ENCODE results near the gene REEP3.
"Not testable (repeated sequence)": the region's sequence is repeated elsewhere in the genome, so short reads cannot be mapped to it uniquely, and the experiment has no call there.

The REEP3 gene, protein sequence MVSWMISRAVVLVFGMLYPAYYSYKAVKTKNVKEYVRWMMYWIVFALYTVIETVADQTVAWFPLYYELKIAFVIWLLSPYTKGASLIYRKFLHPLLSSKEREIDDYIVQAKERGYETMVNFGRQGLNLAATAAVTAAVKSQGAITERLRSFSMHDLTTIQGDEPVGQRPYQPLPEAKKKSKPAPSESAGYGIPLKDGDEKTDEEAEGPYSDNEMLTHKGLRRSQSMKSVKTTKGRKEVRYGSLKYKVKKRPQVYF

GRCh38 chr10:63520500-63521415, at the start of gene REEP3:
Gene REEP3 (plus strand): TSS chr10:63521401. CDS start chr10:63521546, 145 bp downstream.
- peak; percentile 53 for DNase-seq

DNA sequence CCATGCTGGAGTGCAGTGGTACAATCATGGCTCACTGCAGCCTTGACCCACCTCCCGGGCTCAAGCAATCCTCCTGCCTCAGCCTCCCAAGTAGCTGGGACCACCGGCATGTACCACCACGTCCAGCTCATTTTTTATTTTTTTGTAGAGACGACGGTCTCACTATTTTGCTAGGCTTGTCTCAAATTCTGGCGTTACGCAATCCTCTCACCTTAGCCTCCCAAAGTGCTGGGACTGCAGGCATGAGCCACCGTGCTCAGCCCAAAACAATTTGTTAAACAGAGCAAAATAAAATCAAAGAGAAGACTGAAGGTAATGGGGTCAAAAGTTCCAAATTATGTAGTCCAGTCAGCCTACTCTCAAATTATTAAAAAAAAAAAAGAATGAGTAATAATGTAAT, 46.7 kb upstream of the REEP3 start:
- DNase-seq, result no peak

GRCh38 chr10:63477927-63478326, 43.3 kb upstream of the REEP3 start:
- no peak for DNase-seq

DNA sequence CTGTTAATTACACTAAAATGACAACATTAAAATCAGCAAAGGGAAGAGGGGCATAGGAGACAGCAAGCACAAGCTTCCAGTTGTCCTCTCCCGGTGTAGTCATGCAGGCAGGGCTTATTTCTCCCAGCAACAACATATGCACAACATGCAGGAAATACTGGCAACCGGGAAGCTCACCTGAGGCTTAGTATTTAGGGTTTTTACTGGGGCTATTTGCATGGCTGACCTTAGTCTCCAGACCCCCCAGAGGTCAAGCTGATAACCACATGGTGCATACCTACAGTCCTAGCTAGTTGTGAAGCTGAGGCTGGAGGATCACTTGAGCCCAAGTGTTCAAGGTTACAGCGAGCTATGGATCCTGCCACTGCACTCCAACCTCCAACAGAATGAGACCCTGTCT, 42.6 kb upstream of the REEP3 start:
- no peak for DNase-seq

- no peak for DNase-seq
Measured at GRCh38 chr10:63480237-63480636, 41.0 kb upstream of the REEP3 start.

DNA sequence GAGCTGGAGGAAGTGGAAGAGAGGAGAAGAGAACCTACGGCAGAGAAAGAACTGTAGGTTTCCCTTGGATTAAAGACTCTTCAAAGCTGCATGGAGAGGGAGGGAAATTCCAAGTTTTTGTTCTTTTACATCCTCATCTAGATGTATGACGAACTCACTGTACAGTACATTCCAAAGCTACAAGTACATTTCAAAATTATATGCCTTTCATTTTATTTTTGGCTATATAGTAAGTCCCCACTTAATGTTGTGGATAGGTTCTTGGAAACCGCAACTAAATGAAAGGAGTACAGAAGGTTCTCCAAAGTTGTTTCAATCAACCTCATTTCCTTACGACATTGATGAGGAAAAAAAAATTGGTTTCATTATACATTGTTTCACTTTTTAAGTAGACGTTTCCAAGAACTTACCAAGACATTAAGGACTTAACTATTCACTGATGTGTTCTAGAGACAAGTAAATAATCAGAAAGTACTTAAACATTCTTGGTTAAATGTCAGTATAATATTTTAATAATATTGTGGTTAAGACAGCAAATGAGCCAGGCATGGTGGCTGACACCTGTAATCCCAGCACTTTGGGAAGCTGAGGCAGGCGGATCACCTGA, 39.3 kb upstream of the REEP3 start:
- no peak for DNase-seq

GRCh38 chr10:63483983-63484382, 37.2 kb upstream of the REEP3 start:
- DNase-seq, result no peak

DNA sequence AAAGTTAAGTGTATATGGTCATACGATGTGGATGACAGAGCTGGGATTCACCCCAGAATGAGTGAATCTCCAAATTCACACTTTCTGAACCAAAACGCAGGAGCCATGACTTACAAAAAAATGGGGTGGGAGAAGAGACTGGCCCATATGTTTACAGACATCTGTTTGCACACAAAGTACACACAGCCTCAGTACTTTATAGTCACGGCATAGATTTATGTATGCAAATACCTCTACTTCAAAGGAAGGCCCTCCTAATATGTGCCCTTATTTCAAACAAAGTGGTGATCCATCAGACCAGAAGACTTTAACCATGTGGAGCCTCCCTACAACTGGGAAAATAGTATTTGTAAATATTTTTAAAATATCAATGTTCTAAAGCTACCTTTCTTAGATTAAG, 33.2 kb upstream of the REEP3 start:
- DNase-seq, result no peak

DNA sequence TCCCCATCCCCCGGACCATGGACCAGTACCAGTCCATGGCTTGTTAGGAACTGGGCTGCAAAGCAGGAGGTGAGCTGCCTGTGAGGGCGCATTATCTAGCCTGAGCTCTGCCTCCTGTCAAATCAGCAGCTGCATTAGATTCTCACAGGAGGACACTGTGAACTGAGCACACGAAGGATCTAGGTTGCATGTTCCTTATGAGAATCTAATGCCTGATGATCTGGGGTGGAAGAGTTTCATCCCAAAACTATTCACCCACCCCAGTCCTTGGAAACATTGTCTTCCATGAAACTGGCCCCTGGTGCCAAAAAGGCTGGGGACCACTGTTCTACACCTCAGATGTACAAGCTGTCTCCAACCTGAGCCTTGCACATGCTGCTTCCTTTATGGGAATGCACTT, 31.4 kb upstream of the REEP3 start:
- no peak for DNase-seq

DNA sequence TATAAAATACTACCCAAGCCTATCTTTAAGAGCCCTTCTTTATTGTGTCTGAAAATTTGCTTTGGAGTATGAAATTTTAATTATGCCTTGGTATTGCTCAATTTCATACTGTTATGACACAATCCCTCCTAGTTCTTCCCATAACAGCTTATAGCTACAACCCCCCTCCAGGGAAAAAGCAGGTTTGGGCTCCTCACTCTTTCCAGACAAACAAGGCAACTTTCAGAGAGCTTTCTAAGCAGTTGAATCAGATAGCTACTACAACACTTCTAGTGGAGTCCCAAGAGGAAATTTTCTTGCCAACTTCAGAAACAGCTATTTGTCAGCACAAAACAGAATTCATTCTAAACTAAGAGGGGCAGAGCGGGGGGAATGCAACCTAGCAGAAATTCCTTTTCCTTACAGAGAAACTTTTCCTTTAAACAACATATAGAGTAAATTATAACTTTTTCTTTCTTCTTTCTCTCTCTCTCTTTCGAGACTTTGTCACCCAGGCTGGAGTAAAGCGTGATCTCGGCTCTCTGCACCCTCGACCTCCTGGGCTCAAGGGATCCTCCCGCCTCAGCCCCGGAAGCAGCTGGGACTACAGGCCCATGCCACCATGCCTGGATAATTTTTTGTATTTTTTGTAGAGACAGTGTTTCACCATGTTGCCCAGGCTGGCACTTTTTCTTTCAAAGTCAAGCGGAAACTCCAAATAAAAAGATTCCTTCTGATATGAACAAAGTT, 29.4 kb upstream of the REEP3 start:
- DNase-seq, result no peak

DNA sequence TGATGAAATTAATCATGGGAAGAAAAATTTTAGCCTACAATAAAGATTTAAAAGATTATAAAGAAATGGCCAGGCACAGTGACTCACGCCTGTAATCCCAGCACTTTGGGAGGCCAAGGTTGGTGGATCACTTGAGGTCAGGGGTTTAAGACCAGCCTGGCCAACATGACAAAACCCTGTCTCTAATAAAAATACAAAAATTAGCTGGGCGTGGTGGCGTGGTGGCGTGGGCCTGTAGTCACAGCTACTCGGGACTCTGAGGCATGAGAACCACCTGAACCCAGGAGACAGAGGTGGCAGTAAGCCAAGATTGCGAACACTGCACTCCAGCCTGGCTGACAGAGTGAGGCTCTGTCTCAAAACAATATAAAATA, 28.9 kb upstream of the REEP3 start:
- DNase-seq, result not testable (repeated sequence)

- DNase-seq, result no peak
Measured at GRCh38 chr10:63493004-63493403, 28.2 kb upstream of the REEP3 start.

DNA sequence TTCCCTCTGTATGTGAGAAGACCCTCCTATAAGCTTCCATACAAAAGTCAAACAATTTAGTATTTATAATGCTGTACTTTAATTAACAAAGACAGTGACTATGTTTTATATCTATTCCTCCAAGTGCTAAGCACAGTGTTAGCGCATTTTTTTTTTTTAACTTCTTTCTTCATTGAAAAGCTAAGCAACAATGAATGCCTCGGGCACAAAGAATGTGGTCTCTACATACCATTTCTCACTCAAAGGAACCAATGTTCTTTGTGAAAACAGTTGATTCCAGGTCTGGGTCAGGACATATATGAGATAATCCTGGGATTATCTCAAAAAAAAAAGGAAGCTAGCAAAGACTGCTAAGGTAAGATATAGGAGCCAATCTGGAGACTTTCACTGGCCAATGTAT, 26.2 kb upstream of the REEP3 start:
- DNase-seq, result no peak

GRCh38 chr10:63496561-63496960, 24.6 kb upstream of the REEP3 start:
- DNase-seq, result no peak

- DNase-seq, result no peak
Measured at GRCh38 chr10:63497321-63497720, 23.9 kb upstream of the REEP3 start.

GRCh38 chr10:63498665-63499064, 22.5 kb upstream of the REEP3 start:
- DNase-seq, result no peak

- DNase-seq, result not testable (repeated sequence)
Measured at GRCh38 chr10:63500551-63500950, 20.6 kb upstream of the REEP3 start.

GRCh38 chr10:63501954-63502353, 19.2 kb upstream of the REEP3 start:
- no peak for DNase-seq

GRCh38 chr10:63502832-63503231, 18.4 kb upstream of the REEP3 start:
- no peak for DNase-seq

DNA sequence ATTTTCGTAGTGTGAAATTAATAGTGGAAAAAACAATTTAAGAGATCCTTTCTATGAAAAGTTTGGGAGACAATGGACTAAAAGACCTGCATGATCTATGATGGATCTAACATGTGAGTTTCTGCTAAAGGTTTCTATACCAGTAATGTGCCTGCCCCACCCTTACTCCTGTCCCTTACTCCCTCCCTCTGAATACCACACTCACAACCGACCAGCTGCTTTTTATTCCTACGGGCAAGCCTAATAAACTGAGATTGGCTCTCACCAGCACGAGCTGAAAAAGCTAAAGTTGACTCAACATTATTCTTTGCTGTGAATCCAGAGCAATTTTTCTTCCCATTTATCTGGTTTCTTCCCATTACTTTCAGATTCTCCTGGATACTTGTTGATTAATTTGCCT, 17.8 kb upstream of the REEP3 start:
- no peak for DNase-seq

GRCh38 chr10:63504145-63504881, 16.9 kb upstream of the REEP3 start:
- DNase-seq, result no peak

- DNase-seq, result no peak
Measured at GRCh38 chr10:63505562-63505961, 15.6 kb upstream of the REEP3 start.

DNA sequence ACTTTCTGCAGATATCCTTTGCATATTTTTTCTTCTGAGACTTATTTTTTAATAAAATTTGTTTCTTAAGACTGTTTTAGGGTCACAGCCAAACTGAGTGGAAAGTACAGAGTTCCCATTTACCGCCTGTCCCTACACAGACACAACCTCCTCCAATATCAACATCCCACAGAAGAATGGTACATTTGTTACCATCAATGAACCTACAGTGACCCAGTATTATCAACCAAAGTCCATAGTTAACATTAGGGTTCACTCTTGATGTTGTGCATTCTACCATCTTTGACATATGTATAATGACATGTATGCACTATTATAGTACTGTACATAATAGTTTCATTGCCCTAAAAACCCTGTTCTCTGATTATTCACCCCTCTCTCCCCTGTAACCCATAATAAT, 14.6 kb upstream of the REEP3 start:
- DNase-seq, result no peak
